DMS153 treated with DMSO at 0.1 percent for 48 hours (cell line): ENCODE results near the gene KDM4B.

Experiments
- DNase-seq: peaks from one replicate; lab custom pipeline; 2025; ENCODE audit not compliant: unreplicated experiment; lab: John Stamatoyannopoulos, UW

KDM4B gene

GRCh38 chr19:4984106-4984380 lies 15.1 kb downstream of the KDM4B start:
- DNase-seq: no peak

DNA sequence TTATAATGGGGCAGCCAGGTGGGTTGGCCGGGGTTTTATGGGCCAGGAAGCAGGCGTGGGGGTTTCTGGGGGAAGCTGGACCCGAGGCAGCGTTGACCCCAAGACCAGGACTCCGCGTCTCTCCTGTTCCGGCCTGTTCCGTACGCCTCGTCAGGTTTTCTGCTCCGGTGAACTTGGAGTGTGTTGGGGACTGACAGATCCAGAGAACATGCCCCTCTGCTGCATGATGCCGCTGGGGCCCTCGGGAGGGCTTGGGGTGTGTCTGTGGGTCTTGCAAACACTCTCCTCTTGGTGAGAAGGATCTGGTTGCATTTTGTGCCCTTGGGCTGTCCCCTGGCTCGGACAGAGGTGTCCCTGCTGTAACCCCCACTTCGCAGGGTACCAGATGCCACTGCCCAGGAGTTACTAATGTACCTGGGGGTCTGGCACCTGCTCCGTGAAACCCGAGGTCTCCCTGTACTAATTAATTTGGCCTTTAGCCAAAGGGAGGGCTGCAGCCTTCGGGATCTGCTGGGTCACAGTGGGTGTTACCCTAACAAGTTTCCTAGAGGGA lies 15.6 kb downstream of the KDM4B start:
- no peak for DNase-seq

DNA sequence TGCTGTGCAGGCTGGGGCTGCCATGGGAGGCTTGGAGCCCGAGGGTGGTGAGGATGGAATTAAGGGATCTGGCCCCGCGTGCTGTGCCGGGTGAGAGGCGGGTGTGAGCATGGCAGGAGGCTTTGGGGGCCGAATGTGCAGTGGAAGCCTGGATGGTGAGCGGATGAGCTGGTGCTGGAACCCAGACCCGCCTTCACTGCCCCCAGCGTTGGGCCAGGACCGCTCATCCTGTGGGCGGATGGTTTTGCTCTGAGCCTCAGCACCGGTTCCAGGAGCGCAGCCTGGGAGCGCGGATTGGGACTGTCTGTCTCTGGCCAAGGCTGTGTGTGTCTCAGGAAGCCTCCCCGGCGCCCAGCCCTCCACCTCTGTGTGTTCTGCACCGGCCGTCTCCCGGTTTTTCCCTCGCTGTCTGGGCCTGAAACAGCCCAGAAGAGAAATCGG lies 16.7 kb downstream of the KDM4B start:
- DNase-seq: no peak

DNA sequence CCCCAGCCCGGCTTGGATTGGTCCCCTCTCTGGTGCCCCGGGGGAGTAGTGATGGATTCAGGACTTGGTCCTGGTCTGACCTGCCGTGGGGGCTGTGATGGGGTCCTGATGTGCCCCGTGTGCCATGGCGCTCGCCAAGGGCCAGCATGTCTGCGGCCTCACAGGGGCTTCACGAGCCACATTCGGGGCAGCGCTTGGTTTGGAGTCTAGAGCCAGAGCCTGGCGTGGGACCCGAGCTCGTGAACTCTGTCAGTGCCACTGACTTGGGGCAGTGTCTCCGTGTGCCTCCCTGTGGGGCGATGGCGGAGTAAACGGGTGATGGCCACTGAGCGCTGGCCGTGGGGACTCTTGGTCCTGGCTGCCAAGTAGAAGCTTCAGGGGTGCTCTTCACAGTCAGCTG lies 17.1 kb downstream of the KDM4B start:
- DNase-seq: no peak

- no peak for DNase-seq
These were observed 17.6 kb downstream of the KDM4B start for GRCh38 chr19:4986471-4986891.

DNA sequence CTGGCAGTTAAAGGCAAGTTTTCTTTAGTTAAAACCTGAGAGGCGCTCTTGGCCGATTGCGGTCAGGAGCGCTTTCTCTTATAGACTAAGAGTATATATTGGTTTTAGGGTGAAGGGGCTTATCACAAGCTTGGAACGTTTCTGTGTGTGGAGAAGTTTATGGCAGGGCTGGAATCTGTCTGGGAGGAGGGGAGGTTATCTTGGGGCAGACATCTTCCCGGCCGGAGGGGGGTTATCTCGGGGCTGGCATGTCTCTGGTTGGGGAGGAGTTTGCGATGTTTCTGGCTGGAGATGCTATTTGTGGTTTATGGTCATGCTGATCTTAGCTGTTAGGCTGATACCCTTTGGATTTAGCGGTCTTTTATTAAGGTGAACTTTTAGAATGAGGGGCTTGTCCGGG lies 18.3 kb downstream of the KDM4B start:
- no peak for DNase-seq

- no peak for DNase-seq
These were observed 18.9 kb downstream of the KDM4B start for GRCh38 chr19:4987692-4988370.

DNA sequence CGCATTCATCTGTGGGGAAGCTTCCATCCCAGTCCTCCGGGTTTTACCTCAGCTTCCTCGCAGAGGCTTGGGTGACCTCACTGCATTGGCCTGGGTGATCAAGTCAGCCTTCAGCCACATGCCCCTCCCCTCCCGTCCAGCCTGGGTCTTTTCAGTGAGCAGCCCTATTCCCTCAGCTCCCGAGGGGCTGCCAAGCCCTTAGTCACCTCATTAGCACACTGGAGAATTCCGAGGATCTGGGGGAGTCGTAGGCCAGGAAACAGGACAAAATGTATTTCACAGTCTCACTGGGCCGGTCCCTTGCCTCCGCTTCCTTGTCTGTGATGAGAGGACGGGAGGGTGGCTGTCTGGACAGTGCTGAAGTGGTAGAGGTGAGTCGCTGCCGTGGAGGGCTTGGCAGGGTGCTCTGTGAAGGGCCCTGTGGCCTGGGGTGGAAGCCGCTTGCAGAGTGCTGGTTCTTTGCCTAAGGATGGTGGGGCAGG lies 19.9 kb downstream of the KDM4B start:
- DNase-seq: no peak

DNA sequence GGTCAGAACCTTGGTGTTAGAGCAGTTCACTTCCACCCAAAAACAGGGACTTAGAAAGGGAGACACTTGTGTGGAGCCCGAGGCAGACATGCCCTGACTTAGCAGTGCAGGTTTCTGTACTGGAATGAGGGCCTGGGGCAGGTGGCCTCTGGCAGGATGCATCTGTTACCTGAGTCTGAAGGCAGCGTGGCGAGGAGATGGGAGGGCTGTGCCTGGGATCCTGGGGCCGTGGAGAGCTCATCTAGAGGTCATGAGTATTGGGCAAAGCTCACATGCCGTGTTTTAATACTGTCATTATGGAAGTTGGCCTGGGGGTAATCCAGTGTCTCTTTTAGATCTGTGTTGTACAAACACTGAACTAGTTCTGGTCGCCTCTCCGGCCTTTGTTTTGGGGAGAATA lies 21.4 kb downstream of the KDM4B start:
- no peak for DNase-seq

DNA sequence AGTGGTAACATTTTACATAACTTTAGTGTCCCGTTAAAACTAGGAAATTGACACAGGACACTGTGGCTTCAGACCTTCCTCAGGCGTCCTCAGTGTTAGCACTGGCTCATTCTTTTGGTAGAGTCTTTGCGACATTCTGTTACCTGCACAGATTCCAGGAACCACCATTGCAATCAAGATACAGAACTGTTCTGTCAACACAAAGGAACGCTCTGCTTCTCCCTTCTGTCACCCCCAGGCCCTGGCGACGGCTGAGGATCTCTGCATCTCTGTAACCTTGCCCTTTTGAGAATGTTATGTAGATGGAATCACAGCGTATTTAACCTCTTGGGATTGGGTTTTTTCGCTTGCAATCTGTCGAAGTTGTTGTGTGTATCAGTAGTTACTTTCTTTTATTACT lies 22.6 kb downstream of the KDM4B start:
- no peak for DNase-seq

GRCh38 chr19:4991996-4992698 lies 23.2 kb downstream of the KDM4B start:
- DNase-seq: no peak

DNA sequence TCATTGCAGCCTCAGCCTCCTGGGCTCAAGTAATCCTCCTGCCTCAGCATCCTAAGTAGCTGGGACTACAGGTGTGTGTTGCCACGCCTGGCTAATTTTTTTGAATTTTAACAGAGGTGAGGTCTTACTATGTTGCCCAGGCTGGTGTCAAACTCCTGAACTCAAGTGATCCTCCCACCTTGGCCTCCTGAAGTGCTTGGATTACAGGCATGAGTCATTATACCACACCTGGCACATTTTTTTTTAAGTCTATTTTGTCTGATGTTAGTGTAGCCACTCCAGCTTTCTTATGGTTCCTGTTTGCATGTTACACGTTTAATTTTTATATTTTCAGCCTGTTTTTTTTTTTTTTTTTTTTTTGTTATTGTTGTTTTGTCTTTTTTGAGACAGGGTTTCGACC lies 24.8 kb downstream of the KDM4B start:
- DNase-seq: no peak

DNA sequence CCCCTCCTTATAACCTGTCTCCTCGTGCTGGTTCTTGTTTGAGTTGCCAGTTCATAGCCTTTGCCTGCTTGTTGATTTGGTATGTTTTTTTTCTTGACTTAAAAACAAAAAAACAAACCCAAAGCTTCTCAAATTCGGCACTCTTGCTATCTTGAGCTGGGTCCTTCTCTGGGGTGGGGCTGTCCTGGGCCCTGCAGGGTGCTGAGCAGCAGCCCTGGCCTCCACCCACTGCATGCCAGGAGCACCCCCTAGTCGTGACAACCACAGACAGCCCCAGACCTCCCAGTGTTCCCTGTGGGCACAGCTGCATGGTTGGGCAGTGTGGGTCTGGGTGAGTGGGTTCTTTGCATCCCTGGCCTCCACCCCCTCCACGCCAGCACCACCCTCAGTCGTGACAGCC lies 27.8 kb downstream of the KDM4B start:
- DNase-seq: no peak

DNA sequence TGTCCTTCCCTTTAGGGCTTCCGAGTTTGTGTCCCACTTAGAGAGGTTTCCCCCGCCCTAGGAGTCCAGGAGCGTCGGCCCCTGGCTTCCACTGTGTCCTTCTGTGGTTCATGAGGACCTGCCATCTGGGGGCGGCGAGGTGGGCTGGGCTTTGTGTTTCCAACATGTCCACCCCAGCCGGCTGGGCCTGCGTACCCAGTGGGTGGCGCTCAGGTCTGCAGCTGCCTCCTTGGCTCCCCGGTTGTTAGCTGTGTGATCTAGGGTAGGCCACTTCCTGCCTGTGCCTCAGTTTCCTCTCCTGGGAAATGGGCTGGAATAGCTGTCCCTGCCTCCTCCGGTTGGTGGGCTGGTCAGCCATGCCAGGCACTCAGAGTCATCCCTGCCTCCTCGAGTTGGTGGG lies 28.4 kb downstream of the KDM4B start:
- no peak for DNase-seq

DNA sequence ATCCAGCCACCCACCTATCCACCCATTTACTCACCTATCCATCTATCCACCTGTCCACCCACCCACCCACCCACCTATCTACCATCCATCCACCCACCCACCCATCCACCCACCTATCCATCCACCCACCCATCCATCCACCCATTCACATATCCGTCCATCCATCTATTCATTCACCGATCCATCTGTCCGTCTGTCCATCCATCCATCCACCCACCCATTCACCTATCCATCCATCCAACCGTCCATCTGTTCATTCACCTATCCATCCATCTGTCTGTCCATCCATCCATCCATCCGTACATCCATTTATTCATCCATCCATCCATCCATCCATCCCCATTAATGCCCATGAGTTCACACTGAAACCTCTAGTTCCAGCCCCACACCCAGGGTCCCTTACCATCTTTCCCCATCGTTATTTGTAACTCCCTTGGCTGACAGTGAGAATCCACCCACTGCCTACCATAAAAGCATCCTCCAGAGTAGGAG lies 31.3 kb downstream of the KDM4B start:
- DNase-seq: no peak

GRCh38 chr19:5001615-5002014 lies 32.7 kb downstream of the KDM4B start:
- DNase-seq: no peak

DNA sequence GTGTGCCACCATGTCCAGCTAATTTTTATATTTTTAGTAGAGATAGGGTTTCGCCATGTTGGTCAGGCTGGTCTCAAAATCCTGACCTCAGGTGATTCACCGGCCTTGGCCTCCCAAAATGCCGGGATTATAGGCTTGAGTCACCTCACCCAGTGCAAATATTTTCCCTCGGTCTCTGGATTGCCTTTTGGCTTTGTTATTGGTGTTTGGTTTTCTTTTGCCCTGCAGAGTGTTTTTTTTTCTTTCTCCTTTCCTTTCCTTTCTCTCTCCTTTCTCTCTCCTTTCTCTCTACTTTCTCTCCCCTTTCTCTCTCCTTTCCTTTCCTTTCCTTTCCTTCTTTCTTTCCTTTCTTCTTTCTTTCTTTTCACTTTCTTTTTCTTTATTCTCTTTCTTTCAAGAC lies 33.2 kb downstream of the KDM4B start:
- no peak for DNase-seq

DNA sequence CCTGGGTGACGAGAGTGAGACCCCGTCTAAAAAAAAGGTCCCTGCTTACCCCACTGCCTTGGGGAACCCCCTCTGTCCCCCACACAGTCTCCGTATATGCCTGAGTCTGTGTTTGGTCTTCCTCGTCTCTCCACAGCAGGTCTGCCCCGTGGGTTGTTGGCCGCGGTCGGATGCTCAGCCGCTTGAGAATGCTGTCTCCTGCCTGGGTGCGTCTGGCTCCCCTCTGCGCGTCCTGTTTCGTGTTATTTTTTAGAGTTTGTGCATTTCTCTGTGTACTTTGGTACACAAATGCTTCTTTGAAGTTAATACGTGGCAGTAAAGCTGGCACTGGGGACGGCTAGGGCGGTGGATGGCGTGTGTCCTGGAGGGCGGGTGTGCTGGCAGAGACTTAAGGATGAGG lies 34.9 kb downstream of the KDM4B start:
- no peak for DNase-seq

- no peak for DNase-seq
These were observed 36.2 kb downstream of the KDM4B start for GRCh38 chr19:5005096-5005495.

DNA sequence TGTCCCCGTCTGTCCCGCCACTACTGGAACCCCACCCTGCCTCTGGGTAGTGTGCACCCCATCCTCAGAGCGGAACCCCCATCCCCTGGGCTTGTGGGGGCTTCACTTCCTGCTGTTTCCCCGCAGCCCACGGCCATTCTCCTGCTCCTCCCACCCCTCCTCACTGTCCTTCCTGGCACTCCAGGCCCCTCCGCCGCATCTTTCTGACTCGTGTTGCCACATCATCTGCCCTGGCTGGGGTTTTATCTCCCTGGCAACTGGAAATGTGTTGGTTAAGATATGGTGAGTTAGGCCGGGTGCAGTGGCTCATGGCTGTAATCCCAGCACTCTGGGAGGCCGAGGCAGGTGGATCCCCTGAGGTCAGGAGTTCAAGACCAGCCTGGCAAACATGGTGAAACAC lies 37.3 kb downstream of the KDM4B start:
- DNase-seq: no peak

DNA sequence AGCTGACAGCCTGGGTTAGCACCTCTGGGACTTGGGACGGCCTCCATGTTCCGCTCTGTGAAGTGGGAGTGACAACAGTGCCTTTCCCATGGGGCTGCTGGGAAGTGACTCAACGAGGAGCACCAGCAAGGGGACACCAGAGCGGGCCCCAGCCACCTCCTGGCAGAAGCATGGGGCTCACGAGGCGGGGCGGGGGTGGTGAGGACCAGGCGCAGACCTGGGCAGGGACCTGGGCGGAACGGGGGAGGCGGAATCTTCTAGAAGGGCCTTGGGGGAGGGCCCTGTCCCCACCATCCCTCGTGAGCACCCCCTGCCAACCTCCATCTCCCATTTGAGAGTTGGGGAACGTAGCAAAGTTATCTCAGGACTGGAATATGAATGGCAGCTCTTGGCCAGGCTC lies 37.9 kb downstream of the KDM4B start:
- DNase-seq: no peak

GRCh38 chr19:5011476-5012238 lies 42.7 kb downstream of the KDM4B start:
- no peak for DNase-seq
